ENCODE data around the gene STK11. TPM values are rescaled to one million over a fixed set of nuclear protein-coding genes. Genes with fewer than 3 reads are reported as not detected.
A peak's percentile ranks its signal among the peaks of the same experiment; 100 is the strongest.

Gene STK11
- total and polyA plus RNA-seq, 3 donors from 2014 or later, result 194 to 209 (median 197) TPM

GRCh38 chr19:1169411-1169791, 36.2 kb upstream of the STK11 start:
- no peaks in the 10 kb centered on the region for H3K27me3 ChIP-seq
- intact Hi-C loops (cut with DNase I; ENCODE audit: low total_unique reads), result no loop called here
- peak overlapping the region in 1 of 2 donors; percentile 43 for H3K4me3 ChIP-seq
- DNase-seq, result no peak
- H3K4me1 ChIP-seq, result peaks cover 66% of the 10 kb centered on the region
- H3K36me3 ChIP-seq (ENCODE audit: low read depth, missing control alignments), result no peaks in the 10 kb centered on the region
- peak overlapping the region; percentile 87 to 92 for H3K27ac ChIP-seq
- H3K9me3 ChIP-seq, result no peaks in the 10 kb centered on the region
- 49 to 58% methylated on average over 7 of the region's 10 CpGs for WGBS, 2 donors
- TF ChIP-seq, protein P1, sequence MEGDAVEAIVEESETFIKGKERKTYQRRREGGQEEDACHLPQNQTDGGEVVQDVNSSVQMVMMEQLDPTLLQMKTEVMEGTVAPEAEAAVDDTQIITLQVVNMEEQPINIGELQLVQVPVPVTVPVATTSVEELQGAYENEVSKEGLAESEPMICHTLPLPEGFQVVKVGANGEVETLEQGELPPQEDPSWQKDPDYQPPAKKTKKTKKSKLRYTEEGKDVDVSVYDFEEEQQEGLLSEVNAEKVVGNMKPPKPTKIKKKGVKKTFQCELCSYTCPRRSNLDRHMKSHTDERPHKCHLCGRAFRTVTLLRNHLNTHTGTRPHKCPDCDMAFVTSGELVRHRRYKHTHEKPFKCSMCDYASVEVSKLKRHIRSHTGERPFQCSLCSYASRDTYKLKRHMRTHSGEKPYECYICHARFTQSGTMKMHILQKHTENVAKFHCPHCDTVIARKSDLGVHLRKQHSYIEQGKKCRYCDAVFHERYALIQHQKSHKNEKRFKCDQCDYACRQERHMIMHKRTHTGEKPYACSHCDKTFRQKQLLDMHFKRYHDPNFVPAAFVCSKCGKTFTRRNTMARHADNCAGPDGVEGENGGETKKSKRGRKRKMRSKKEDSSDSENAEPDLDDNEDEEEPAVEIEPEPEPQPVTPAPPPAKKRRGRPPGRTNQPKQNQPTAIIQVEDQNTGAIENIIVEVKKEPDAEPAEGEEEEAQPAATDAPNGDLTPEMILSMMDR (IDR thresholded peaks at IDR 0.05), result no peak
- TF ChIP-seq POLR2A (IDR thresholded peaks at IDR 0.05), result no peak

- H3K27ac ChIP-seq, result peak overlapping the region; percentile 87 to 92
- DNase-seq, result peak; percentile 92
- no peaks in the 10 kb centered on the region for H3K27me3 ChIP-seq
- intact Hi-C loops (cut with DNase I; ENCODE audit: low total_unique reads), result loop anchor here (5.0 kb wide), 1 partner anchor 58 kb away; no protein-coding TSS in a partner anchor
- H3K4me3 ChIP-seq, result peak overlapping the region in 1 of 2 donors; percentile 9
- TF ChIP-seq, protein P1 (IDR thresholded peaks at IDR 0.05), result no peak
- no peak for TF ChIP-seq POLR2A (IDR thresholded peaks at IDR 0.05)
- H3K4me1 ChIP-seq, result peaks cover 62% of the 10 kb centered on the region
- 57 to 59% methylated on average over 16 to 52 of the region's 52 CpGs for WGBS, 2 donors
- H3K36me3 ChIP-seq (ENCODE audit: low read depth, missing control alignments), result no peaks in the 10 kb centered on the region
- H3K9me3 ChIP-seq, result no peaks in the 10 kb centered on the region
These were observed 35.4 kb upstream of the STK11 start for GRCh38 chr19:1169921-1170885.

GRCh38 chr19:1170938-1171754, 34.4 kb upstream of the STK11 start:
- Histone ChIP-seq H3K27me3 (no peaks in the 10 kb centered on the region), H3K4me3 (no peak overlapping the region), H3K4me1 (peaks cover 59% of the 10 kb centered on the region), H3K36me3 (ENCODE audit: low read depth, missing control alignments) (no peaks in the 10 kb centered on the region), H3K9me3 (no peaks in the 10 kb centered on the region), H3K27ac (peak overlapping the region; percentile 12 to 95)
- TF ChIP-seq POLR2A (IDR thresholded peaks at IDR 0.05), result no peak
- TF ChIP-seq, protein P1 (IDR thresholded peaks at IDR 0.05), result no peak
- intact Hi-C loops (cut with DNase I; ENCODE audit: low total_unique reads), result loop anchor here (5.0 kb wide), 1 partner anchor 59 kb away; no protein-coding TSS in a partner anchor
- WGBS, 2 donors, result 78 to 81% methylated on average over 27 to 30 of the region's 38 CpGs
- DNase-seq, result no peak

DNA sequence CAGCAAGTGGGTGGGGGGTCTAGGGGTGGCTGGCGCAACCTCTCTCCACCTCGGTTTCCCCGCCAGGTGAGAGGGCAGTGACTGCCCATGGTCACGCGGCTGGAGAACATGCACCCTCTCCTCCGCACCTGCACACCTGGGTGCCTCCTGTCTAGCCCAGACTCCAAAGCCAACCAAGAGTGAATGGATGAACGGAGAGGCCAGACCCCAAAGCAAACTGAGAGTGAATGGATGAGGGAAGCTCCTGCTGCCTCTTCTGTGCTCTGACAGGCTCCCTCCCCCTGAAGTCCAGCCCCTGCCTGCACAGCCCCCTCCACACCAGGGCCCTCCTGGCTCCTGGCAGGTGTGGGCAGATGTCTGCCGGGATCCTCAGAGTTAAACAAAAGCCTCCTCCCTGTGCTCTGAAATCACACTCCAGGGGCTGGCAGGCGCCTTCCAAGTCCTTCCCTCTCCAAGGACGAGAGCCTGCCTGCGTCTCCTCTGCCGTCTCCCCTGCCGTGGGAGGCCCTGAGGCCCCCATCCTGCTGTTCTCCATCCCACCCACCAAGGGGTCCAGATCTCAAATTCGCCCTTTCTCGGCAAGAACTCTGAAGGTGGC, 33.7 kb upstream of the STK11 start:
- H3K27me3 ChIP-seq, result no peaks in the 10 kb centered on the region
- TF ChIP-seq, protein P1 (IDR thresholded peaks at IDR 0.05), result no peak
- TF ChIP-seq POLR2A (IDR thresholded peaks at IDR 0.05), result no peak
- peak overlapping the region in 1 of 2 donors; percentile 2 for H3K4me3 ChIP-seq
- peaks cover 52% of the 10 kb centered on the region for H3K4me1 ChIP-seq
- H3K36me3 ChIP-seq (ENCODE audit: low read depth, missing control alignments), result no peaks in the 10 kb centered on the region
- H3K9me3 ChIP-seq, result no peaks in the 10 kb centered on the region
- 38 to 44% methylated on average over 10 to 15 of the region's 15 CpGs for WGBS, 2 donors
- peak overlapping the region; percentile 85 to 95 for H3K27ac ChIP-seq
- peak; percentile 68 for DNase-seq
- intact Hi-C loops (cut with DNase I; ENCODE audit: low total_unique reads), result loop anchor here (5.0 kb wide), 1 partner anchor 60 kb away; no protein-coding TSS in a partner anchor

Data from testis (tissue), 3 donors.